ENCODE measurements around the gene MTX1. TPM values are rescaled to one million over a fixed set of nuclear protein-coding genes. Genes with fewer than 3 reads are reported as not detected.
"Not testable (repeated sequence)": the region's sequence is repeated elsewhere in the genome, so short reads cannot be mapped to it uniquely, and the experiment has no call there.

The MTX1 gene
- total RNA-seq, 2 donors from 2014 or later: 16.2 to 27.0 TPM

DNA sequence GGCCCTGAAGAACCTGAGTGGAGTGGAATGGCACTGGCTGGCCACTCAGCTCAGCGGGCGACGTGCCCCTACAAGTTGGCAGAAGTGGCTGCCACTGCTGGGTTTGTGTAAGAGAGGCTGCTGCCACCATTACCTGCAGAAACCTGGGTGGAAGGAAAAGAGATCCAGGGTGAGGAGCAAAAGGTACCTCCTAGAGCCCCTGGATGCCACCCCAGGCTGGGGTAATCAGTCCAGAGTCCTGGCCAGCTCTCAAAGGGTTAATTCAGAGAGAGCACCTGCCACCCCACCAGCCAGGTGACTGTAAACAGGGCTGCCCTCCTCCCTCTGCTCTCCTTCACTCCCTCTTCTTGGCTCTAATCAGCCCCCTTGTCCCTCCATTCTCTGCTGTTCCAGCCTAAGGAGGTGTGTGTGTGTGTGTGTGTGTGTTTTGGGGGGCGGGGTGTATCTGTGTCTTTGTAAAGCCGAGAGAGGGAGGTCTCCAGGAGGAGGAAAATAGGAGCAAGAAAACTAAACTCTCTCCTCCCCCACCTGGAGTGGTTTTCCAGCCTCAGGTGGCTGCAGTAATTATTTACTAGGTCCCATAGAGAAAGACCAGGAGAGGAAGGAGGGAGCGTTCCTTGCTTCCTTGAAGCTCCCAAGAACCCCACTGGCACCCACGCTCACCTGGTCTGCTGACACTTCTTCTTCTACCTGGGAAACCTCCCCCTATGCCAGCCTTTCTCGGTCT, 22.3 kb upstream of the MTX1 start:
- Histone ChIP-seq H3K9me3 (no peaks in the 10 kb centered on the region), H3K4me3 (no peak overlapping the region), H3K36me3 (no peaks in the 10 kb centered on the region), H3K4me1 (peaks cover 0 to 11% of the 10 kb centered on the region in 2 donors), H3K27ac (no peak overlapping the region), H3K27me3 (no peaks in the 10 kb centered on the region)
- TF ChIP-seq, protein P1, sequence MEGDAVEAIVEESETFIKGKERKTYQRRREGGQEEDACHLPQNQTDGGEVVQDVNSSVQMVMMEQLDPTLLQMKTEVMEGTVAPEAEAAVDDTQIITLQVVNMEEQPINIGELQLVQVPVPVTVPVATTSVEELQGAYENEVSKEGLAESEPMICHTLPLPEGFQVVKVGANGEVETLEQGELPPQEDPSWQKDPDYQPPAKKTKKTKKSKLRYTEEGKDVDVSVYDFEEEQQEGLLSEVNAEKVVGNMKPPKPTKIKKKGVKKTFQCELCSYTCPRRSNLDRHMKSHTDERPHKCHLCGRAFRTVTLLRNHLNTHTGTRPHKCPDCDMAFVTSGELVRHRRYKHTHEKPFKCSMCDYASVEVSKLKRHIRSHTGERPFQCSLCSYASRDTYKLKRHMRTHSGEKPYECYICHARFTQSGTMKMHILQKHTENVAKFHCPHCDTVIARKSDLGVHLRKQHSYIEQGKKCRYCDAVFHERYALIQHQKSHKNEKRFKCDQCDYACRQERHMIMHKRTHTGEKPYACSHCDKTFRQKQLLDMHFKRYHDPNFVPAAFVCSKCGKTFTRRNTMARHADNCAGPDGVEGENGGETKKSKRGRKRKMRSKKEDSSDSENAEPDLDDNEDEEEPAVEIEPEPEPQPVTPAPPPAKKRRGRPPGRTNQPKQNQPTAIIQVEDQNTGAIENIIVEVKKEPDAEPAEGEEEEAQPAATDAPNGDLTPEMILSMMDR (IDR thresholded peaks at IDR 0.05): no peak
- no peak for DNase-seq (ENCODE audit: low spot score)

DNA sequence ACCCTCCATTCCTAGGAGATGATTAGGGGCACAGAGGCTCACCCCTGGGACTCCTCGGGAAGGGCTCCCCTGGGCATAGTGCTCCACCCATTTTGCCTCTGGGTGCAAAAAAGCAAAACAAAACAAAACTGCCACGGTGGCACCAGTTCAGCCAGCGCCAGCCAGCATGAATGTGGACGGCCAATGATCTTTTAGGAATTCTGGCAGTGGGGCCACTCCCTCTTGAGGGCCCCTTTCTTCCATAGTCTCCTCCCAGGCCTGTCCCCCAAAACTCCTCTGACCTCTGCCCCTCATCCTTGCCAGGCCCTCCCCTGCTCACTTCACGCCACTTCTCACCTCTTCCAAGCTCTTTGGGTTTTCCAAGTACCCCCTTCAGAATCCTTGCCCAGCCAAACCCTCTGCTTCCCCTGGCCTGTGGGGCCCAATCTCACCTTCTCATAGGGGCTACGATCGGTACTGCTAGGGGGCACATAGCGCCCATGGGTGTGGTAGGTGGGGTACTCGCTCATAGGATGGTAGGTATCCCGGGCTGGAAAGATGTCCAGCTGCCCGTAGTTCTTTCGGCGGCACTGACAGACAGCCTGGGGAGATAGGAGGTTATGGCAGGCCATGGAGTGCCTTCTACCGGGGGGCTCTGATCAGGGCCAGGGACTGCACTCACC, 21.6 kb upstream of the MTX1 start:
- Histone ChIP-seq H3K36me3 (no peaks in the 10 kb centered on the region), H3K27ac (no peak overlapping the region), H3K4me1 (peaks cover 0 to 11% of the 10 kb centered on the region in 2 donors), H3K9me3 (no peaks in the 10 kb centered on the region), H3K4me3 (no peak overlapping the region), H3K27me3 (no peaks in the 10 kb centered on the region)
- TF ChIP-seq, protein P1 (IDR thresholded peaks at IDR 0.05): no peak
- DNase-seq (ENCODE audit: low spot score): no peak

DNA sequence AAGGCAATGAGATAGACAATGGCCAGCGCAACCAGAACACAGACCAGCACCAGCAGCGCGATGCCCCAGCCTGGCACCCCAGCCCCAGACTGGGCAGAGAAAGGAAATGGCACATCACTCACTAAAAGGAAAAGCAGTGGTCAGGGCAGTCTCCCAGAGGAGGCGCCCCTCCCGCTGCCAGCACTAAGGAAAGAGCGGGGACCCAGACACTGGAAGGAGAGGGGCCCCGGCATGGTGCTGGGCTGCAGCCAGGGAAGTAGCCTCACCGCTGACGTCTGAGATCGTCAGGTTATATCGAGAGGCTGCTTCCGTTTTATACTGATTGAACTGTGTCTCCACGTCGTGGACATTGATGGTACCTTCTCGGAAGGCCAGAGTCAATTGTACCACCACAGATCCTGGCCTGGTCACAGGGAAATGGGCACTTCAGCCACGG, 21.0 kb upstream of the MTX1 start:
- TF ChIP-seq, protein P1 (IDR thresholded peaks at IDR 0.05): no peak
- Histone ChIP-seq H3K36me3 (no peaks in the 10 kb centered on the region), H3K27ac (no peak overlapping the region), H3K4me3 (no peak overlapping the region), H3K9me3 (no peaks in the 10 kb centered on the region), H3K4me1 (peaks cover 0 to 11% of the 10 kb centered on the region in 2 donors), H3K27me3 (no peaks in the 10 kb centered on the region)
- no peak for DNase-seq (ENCODE audit: low spot score)

DNA sequence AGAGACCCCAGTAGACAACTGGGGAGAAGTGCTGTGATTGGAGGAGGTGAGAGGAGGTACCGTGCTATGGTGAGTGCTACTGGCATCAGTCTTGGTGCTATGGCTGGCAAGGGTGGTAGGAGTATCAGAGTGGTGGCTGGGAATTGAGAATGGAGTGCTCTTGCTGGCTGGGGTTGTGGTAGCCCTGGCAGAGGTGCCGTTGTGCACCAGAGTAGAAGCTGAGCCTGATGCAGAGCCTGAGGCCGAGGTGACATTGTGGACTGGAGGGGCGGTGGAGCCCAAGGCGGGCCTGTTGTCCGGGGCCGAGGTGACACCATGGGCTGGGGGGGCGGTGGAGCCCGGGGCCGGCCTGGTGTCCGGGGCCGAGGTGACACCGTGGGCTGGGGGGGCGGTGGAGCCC, 20.2 kb upstream of the MTX1 start:
- Histone ChIP-seq H3K4me1 (peaks cover 0 to 19% of the 10 kb centered on the region in 2 donors), H3K9me3 (no peaks in the 10 kb centered on the region), H3K27ac (no peak overlapping the region), H3K4me3 (no peak overlapping the region), H3K27me3 (no peaks in the 10 kb centered on the region), H3K36me3 (no peaks in the 10 kb centered on the region)
- no peak for DNase-seq (ENCODE audit: low spot score)
- TF ChIP-seq, protein P1 (IDR thresholded peaks at IDR 0.05): no peak

DNA sequence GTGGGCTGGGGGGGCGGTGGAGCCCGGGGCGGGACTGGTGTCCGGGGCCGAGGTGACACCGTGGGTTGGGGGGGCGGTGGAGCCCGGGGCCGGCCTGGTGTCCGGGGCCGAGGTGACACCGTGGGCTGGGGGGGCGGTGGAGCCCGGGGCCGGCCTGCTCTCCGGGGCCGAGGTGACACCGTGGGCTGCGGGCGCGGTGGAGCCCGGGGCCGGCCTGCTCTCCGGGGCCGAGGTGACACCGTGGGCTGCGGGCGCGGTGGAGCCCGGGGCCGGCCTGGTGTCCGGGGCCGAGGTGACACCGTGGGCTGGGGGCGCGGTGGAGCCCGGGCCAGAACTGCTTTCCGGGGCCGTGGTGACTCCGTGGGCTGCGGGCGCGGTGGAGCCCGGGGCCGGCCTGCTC, 18.6 kb upstream of the MTX1 start:
- not testable (repeated sequence) for H3K27me3 ChIP-seq; DNase-seq (ENCODE audit: low spot score); H3K4me3 ChIP-seq; H3K9me3 ChIP-seq; H3K27ac ChIP-seq; H3K36me3 ChIP-seq
- H3K4me1 ChIP-seq: peaks cover 0 to 32% of the 10 kb centered on the region in 2 donors

DNA sequence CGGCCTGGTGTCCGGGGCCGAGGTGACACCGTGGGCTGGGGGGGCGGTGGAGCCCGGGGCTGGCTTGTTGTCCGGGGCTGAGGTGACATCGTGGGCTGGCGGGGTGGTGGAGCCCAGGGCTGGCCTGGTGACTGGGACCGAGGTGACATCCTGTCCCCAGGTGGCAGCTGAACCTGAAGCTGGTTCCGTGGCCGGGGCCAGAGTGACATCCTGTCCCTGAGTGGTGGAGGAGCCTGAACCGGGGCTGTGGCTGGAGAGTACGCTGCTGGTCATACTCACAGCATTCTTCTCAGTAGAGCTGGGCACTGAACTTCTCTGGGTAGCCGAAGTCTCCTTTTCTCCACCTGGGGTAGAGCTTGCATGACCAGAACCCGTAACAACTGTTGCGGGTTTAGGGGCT, 16.6 kb upstream of the MTX1 start:
- Histone ChIP-seq H3K4me3 (no peak overlapping the region), H3K27ac (peak overlapping the region in 1 of 2 donors; percentile 81), H3K36me3 (no peaks in the 10 kb centered on the region), H3K27me3 (no peaks in the 10 kb centered on the region), H3K9me3 (no peaks in the 10 kb centered on the region), H3K4me1 (peaks cover 0 to 35% of the 10 kb centered on the region in 2 donors)
- DNase-seq (ENCODE audit: low spot score): no peak
- TF ChIP-seq, protein P1 (IDR thresholded peaks at IDR 0.05): no peak

Data from right atrium auricular region (tissue), 2 donors.